HG02678 (cell line): ENCODE measurements around the gene KANSL1.
"Not testable (repeated sequence)": the region's sequence is repeated elsewhere in the genome, so short reads cannot be mapped to it uniquely, and the experiment has no call there.

Source experiments
- ATAC-seq: cut with Tn5 transposase; IDR thresholded peaks from one replicate; pipeline ENCODE4 v1.9.1; 2021; ENCODE audit warnings: mild to moderate bottlenecking, moderate library complexity; ENCODE audit not compliant: unreplicated experiment

The KANSL1 gene

GRCh38 chr17:46193151-46193625 lies at the start of gene KANSL1:
Gene KANSL1, minus strand, starts transcription at chr17:46193429. Its CDS starts 21,286 bp downstream, at chr17:46172143.
- peak; percentile 65 for ATAC-seq

GRCh38 chr17:46231359-46231758 lies 38.1 kb upstream of the KANSL1 start:
- not testable (repeated sequence) for ATAC-seq

- ATAC-seq, result peak; percentile 100
Measured at GRCh38 chr17:46225274-46225794, 32.1 kb upstream of the KANSL1 start.

- ATAC-seq, result peak; percentile 36
Measured at GRCh38 chr17:46224864-46225263, 31.6 kb upstream of the KANSL1 start.

GRCh38 chr17:46223041-46223440 lies 29.8 kb upstream of the KANSL1 start:
- ATAC-seq, result not testable (repeated sequence)

- ATAC-seq, result no peak
Measured at GRCh38 chr17:46216682-46217081, 23.5 kb upstream of the KANSL1 start.

- no peak for ATAC-seq
Measured at GRCh38 chr17:46212634-46213435, 19.6 kb upstream of the KANSL1 start.

GRCh38 chr17:46208997-46209396 lies 15.8 kb upstream of the KANSL1 start:
- ATAC-seq, result no peak

- ATAC-seq, result no peak
Measured at GRCh38 chr17:46205975-46206374, 12.7 kb upstream of the KANSL1 start.

- ATAC-seq, result no peak
Measured at GRCh38 chr17:46202424-46202823, 9.2 kb upstream of the KANSL1 start.

GRCh38 chr17:46201491-46201890 lies 8.3 kb upstream of the KANSL1 start:
- ATAC-seq, result no peak

GRCh38 chr17:46200197-46200596 lies 7.0 kb upstream of the KANSL1 start:
- no peak for ATAC-seq

GRCh38 chr17:46199379-46199778 lies 6.2 kb upstream of the KANSL1 start:
- no peak for ATAC-seq

- ATAC-seq, result no peak
Measured at GRCh38 chr17:46198233-46198632, 5.0 kb upstream of the KANSL1 start.

GRCh38 chr17:46197530-46197929 lies 4.3 kb upstream of the KANSL1 start:
- ATAC-seq, result no peak

- no peak for ATAC-seq
Measured at GRCh38 chr17:46195939-46196716, 2.9 kb upstream of the KANSL1 start.

- no peak for ATAC-seq
Measured at GRCh38 chr17:46195217-46195855, 2.1 kb upstream of the KANSL1 start.

GRCh38 chr17:46194393-46195216 lies 1.4 kb upstream of the KANSL1 start:
- ATAC-seq, result no peak

GRCh38 chr17:46193626-46194392 lies 580 bp upstream of the KANSL1 start:
- peak; percentile 60 for ATAC-seq
